Nucleus accumbens (tissue), 56 donors: ENCODE measurements around the gene GLOD4.
A peak's percentile ranks its signal among the peaks of the same experiment; 100 is the strongest.
"Not testable (repeated sequence)": the region's sequence is repeated elsewhere in the genome, so short reads cannot be mapped to it uniquely, and the experiment has no call there.

Source experiments
- DNase-seq, 56 donors: peaks; one replicate each; lab custom pipeline; 2025; lab: John Stamatoyannopoulos, UW

The GLOD4 gene

DNA sequence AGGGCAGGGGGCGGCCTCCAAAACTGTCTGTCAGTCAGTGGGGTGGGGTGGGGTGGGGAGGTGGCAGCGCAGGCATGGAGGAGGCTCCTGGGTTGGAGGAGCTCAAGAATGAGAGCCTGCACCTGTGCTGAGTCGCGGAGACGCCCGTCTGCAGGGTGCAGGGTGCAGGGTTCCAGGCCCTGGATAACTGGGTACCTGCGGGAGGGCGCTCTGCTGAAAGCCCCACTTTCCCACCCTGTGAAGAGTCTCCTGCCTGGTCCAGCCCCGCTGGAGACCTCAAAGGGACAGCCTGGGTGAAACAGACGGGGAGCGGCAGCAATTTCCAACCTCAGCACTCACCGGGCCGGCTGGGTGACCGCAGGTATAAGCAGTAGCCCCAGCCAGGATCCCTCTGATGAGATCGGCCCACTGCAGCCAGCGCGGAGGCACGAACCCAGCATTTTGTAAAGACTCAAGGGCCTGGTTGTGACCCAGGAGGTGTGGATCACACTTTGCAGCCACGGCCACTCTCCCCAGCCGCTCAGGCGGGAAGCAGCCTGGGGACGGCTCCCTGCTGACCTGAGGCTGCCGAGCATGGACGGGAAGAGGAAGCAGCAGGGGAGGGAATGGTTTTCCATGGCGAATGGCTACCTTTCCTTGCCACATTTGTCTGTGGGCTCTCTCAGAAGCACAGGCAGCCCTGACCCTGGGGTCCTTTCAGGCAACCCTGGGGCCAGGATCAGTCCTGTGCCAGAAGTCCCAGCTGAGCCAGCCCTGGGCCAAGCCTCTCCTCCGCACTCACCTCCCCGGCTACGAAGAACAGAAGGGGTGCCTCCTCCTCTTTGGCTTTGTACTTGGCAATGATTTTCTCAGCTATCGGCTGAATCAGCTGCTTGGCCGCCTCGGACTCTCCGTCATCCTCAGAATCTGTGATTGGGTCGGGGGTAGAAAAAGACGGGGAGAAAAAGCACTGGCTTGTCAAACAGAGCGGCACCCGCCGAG, 21.1 kb upstream of the GLOD4 start:
- DNase-seq: no peak

DNA sequence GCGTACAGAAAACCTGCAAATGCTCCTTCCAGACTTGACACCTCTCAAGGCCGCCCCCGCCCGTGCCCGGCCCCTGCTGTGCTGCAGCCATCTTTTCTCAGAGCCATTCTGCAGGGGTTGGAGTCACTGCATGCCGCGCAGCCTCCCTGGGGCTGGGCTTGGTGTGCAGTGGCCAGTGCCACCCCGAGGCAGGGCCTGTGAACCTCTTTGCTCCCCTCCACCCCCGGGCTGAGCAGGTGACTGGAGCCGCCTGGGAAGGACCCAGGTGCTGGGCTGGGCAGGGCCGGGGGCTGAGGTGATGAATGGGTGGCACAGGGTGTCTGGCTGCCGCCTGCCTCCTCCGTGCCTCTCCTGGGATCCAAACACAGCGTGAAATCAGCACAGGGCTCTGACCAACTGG, 20.4 kb upstream of the GLOD4 start:
- no peak for DNase-seq

DNA sequence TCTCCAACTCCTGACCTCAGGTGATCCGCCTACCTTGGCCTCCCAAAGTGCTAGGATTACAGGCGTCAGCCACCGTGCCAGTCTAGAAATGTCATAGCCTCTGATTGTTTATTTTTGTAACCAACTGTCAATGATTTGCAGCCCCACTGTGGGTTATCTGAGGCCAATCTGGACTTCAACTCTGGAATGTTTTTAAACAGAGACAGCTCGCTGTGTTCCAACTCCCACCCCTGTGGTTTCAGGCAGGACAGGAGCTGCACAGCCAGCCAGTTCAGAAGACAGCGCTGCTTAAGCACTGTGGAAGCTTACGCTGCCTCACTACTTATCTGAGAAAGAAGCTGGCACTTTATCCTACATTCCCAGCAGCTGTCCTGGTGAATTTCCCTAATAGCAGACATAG, 19.6 kb upstream of the GLOD4 start:
- DNase-seq: no peak

- DNase-seq: no peak
Measured at GRCh38 chr17:800446-801242, 18.6 kb upstream of the GLOD4 start.

DNA sequence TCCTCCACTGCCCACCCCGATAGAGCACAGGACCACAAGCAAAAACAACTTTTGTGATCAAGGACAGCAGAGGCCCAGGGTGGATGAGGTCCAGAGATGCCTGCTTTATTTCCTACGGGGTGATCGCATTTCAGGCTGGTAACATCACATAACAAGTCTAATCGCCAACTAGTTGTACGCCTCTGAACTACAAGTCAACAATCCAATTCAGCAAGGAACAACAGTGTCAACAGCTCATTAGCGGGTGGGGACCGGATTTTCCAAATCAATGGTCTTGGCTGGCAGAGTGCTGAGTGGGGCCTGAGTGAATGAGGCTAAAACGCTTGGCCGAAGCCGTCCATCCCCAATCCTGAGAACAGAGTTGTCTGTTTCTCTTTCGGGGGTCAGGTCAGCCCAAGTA, 17.2 kb upstream of the GLOD4 start:
- no peak for DNase-seq

- DNase-seq: no peak
Measured at GRCh38 chr17:798246-798645, 16.2 kb upstream of the GLOD4 start.

GRCh38 chr17:797236-797840, 15.3 kb upstream of the GLOD4 start:
- DNase-seq: no peak

GRCh38 chr17:796609-797008, 14.5 kb upstream of the GLOD4 start:
- DNase-seq: no peak

DNA sequence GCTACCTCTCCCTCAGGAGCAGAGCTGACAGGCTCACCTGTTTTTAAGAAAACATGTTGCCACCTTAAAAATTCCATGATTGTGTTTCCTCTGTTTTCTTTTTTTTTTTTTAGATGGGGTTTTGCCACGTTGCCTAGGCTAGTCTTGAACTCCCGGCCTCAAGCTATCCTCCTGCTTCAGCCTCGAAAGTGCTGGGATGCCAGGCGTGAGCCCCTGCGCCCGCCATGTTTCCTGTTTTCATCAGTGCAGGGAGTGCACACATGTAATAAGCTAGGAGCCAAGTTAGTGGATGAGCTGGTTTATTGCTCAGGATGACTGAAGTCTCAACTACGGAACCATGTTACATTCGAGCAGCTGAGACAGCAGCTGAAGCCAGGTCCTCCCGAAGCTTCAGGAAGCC, 13.6 kb upstream of the GLOD4 start:
- DNase-seq: no peak

GRCh38 chr17:795276-795675, 13.2 kb upstream of the GLOD4 start:
- no peak for DNase-seq

- DNase-seq: peak in 53 of 56 donors; percentile 18 to 91 (median 70)
Measured at GRCh38 chr17:794876-795275, 12.8 kb upstream of the GLOD4 start.

DNA sequence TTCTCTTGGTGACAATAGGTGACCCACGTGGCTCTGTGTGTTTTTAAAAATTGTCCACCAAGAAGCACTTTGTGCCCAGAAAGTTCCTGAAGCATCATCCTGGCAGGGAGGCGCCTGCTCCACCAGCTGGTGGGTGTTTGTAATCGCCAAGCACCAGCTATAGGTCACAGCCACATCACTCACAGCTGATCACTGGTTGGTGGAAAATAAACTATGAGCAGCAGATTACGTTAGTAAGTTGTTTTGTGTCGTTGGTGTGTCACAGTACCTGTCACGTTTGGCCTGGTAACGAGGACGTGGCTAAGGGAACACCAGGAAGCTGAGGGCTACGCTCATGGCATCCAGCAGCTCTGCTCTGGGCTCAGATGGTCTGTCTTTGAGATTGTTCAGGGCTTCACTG, 10.2 kb upstream of the GLOD4 start:
- DNase-seq: no peak

DNA sequence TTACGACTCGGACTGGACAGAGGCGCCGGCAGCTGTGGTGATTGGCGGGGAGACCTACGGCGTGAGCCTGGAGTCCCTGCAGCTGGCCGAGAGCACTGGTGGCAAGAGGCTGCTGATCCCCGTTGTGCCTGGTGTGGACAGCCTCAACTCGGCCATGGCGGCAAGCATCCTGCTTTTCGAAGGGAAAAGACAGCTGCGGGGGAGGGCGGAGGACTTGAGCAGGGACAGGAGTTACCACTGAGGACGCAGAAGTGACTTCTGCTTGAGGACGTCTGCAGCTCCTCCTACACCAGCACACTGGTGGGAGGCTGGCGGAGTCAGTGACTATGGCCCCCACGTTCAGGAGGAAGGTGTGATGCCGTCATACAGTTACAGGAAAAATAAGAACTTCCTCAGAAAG, 9.7 kb upstream of the GLOD4 start:
- DNase-seq: no peak

GRCh38 chr17:790874-791247, 8.8 kb upstream of the GLOD4 start:
- peak in 1 of 56 donors; percentile 12 for DNase-seq

- DNase-seq: peak in 4 of 56 donors; percentile 2 to 34 (median 8)
Measured at GRCh38 chr17:789931-790873, 8.1 kb upstream of the GLOD4 start.

GRCh38 chr17:789160-789840, 7.2 kb upstream of the GLOD4 start:
- DNase-seq: no peak

GRCh38 chr17:788551-788950, 6.5 kb upstream of the GLOD4 start:
- no peak for DNase-seq

DNA sequence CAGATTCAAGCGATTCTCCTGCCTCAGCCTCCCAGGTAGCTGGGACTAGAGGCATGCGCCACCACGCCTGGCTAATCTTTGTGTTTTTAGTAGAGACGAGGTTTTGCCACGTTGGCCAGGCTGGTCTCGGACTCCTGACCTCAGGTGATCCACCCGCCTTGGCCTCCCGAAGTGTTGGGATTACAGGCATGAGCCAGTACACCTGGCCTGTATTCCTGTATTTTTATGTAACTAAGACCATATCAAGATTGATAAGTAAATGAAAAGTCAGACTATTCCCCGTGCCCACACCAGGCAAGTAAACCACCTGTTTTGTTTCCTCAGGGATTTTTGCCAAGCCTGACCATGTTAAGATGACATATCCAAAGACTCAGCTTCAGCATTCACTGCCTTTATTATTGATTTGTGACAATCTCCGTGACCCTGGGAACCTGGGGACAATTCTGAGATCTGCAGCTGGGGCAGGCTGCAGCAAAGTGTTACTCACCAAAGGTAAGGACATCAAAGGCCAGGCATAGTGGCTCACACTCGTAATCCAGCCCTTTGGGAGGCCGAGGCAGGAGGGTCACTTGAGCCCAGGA, 5.7 kb upstream of the GLOD4 start:
- no peak for DNase-seq

GRCh38 chr17:785901-786300, 3.8 kb upstream of the GLOD4 start:
- DNase-seq: not testable (repeated sequence)
